ENCODE results near the gene EML4.

GRCh38 chr2:42182654-42183308, 13.6 kb downstream of the EML4 start:
- no peak for TF ChIP-seq FOS (IDR thresholded peaks at IDR 0.05; ENCODE audit: borderline replicate concordance, extremely low read depth, insufficient read length)
- no peak for TF ChIP-seq GABPA (IDR thresholded peaks at IDR 0.05; ENCODE audit: low read depth)
